DOHH2 (cell line): Measurements from ENCODE around the gene G3BP2.

Experiments used
- H3F3A ChIP-seq: fragments of 200-600 bp; sonication (generic), shearing (Covaris generic); 2 replicates; pipeline ENCODE4 v1.6.0; 2016; ENCODE audit warnings: antibody characterized with exemption, mild to moderate bottlenecking; ENCODE audit not compliant: control insufficient read depth, insufficient read depth
- H3K27ac ChIP-seq: fragments of 200-600 bp; sonication (generic); 2 replicates; pipeline ENCODE4 v1.5.1; 2014; ENCODE audit warnings: low read depth, mild to moderate bottlenecking, low read length, moderate library complexity
- H3K27me3 ChIP-seq: fragments of 200-600 bp; sonication (generic); 2 replicates; pipeline ENCODE4 v1.6.1; 2014; ENCODE audit warnings: mild to moderate bottlenecking, low read length, mixed read lengths; ENCODE audit not compliant: control insufficient read depth
- H3K36me3 ChIP-seq: fragments of 200-600 bp; sonication (generic); 2 replicates; pipeline ENCODE4 v1.6.1; 2014; ENCODE audit warnings: mild to moderate bottlenecking, low read length, moderate library complexity, mixed read lengths; ENCODE audit not compliant: control insufficient read depth
- H3K4me1 ChIP-seq: fragments of 200-600 bp; sonication (generic); 2 replicates; pipeline ENCODE4 v1.6.1; 2014; ENCODE audit warnings: mild to moderate bottlenecking, low read length, mixed read lengths; ENCODE audit not compliant: control insufficient read depth
- H3K4me2 ChIP-seq: fragments of 200-600 bp; sonication (generic); 2 replicates; pipeline ENCODE4 v1.6.0; 2014; ENCODE audit warnings: mild to moderate bottlenecking, low read length, moderate library complexity
- H3K4me3 ChIP-seq: fragments of 200-600 bp; sonication (generic); 2 replicates; pipeline ENCODE4 v1.5.1; 2014; ENCODE audit warnings: mild to moderate bottlenecking, low read length, mixed read lengths
- H3K79me2 ChIP-seq: fragments of 200-600 bp; sonication (generic); 2 replicates; pipeline ENCODE4 v1.6.1; 2014; ENCODE audit warnings: mild to moderate bottlenecking, low read length, mixed read lengths; ENCODE audit not compliant: control insufficient read depth
- H3K9me2 ChIP-seq: fragments of 200-600 bp; sonication (generic); replicated peaks from 2 replicates; pipeline ENCODE4 v1.6.1; 2014; ENCODE audit warnings: mild to moderate bottlenecking, low read length, mixed read lengths; ENCODE audit not compliant: control insufficient read depth
- H3K9me3 ChIP-seq: fragments of 200-600 bp; sonication (generic); 2 replicates; pipeline ENCODE4 v1.6.1; 2014; ENCODE audit warnings: antibody characterized with exemption, low read length, mixed read lengths; ENCODE audit not compliant: control insufficient read depth, insufficient read depth
- H4K20me1 ChIP-seq: fragments of 200-600 bp; sonication (generic); 2 replicates; pipeline ENCODE4 v1.6.0; 2014; ENCODE audit warnings: low read depth, mild to moderate bottlenecking, antibody characterized with exemption, low read length, moderate library complexity; ENCODE audit not compliant: control insufficient read depth, insufficient read depth
- EZH2phosphoT487 ChIP-seq: fragments of 200-600 bp; sonication (generic); IDR thresholded peaks from 2 replicates; pipeline ENCODE4 v1.6.1; 2017; ENCODE audit warnings: borderline replicate concordance, mild to moderate bottlenecking, antibody characterized with exemption, low read length, moderate library complexity, mixed read lengths
- TF ChIP-seq, protein P1 (sequence below): fragments of 200-600 bp; sonication (generic); IDR thresholded peaks from one replicate; pipeline ENCODE4 v1.5.1; 2014; ENCODE audit warnings: antibody characterized with exemption, mild to moderate bottlenecking, low read depth, low read length; ENCODE audit not compliant: poor library complexity, severe bottlenecking

G3BP2 gene

DNA sequence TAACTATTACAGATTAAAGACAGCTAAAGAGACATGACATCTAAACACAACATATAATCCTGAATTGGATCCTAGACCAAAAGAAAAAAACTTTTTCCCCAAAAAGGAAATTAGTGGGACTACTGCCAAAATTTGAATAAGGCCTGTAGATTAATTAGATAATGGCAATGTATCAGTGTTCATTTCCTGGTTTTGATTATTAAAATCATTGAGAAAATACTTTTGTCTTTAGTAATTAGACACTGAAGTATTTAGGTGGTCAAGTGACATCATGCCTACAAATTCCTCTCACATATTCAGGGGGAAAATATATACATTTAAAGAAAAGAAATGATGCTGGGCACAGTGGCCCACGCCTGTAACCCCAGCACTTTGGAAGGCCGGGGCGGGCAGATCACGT lies 40.8 kb upstream of the G3BP2 start:
- H3K4me1 ChIP-seq: peaks cover 5% of the 10 kb centered on the region
- no peaks in the 10 kb centered on the region for H3K9me3 ChIP-seq
- H3K27ac ChIP-seq: no peak overlapping the region
- no peak overlapping the region for H3K4me3 ChIP-seq
- no peaks in the 10 kb centered on the region for H3F3A ChIP-seq
- no peaks in the 10 kb centered on the region for H3K9me2 ChIP-seq
- H3K36me3 ChIP-seq: no peaks in the 10 kb centered on the region
- H4K20me1 ChIP-seq: no peaks in the 10 kb centered on the region
- TF ChIP-seq EZH2phosphoT487: no peak
- TF ChIP-seq, protein P1, sequence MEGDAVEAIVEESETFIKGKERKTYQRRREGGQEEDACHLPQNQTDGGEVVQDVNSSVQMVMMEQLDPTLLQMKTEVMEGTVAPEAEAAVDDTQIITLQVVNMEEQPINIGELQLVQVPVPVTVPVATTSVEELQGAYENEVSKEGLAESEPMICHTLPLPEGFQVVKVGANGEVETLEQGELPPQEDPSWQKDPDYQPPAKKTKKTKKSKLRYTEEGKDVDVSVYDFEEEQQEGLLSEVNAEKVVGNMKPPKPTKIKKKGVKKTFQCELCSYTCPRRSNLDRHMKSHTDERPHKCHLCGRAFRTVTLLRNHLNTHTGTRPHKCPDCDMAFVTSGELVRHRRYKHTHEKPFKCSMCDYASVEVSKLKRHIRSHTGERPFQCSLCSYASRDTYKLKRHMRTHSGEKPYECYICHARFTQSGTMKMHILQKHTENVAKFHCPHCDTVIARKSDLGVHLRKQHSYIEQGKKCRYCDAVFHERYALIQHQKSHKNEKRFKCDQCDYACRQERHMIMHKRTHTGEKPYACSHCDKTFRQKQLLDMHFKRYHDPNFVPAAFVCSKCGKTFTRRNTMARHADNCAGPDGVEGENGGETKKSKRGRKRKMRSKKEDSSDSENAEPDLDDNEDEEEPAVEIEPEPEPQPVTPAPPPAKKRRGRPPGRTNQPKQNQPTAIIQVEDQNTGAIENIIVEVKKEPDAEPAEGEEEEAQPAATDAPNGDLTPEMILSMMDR: no peak
- H3K27me3 ChIP-seq: no peaks in the 10 kb centered on the region
- H3K79me2 ChIP-seq: no peaks in the 10 kb centered on the region
- H3K4me2 ChIP-seq: no peak overlapping the region

DNA sequence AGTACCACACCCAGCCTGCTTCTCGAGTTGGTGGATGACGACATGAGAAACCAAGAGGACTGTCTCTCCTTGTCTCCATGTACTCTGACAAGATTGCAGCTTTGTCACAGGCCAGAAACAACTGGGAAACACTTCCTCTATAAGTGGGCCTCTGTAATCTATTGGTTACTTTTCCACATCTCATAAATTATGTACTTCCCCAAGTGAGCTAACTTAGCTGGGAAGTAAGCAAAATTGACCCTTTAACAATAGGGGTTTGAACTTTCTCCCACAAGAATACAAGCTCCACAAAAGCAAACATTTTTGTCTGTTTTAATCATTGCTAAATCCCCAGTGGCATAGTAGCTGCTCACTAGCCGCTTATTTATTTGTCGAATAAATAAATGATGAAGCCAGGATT lies 37.0 kb upstream of the G3BP2 start:
- H3K79me2 ChIP-seq: no peaks in the 10 kb centered on the region

DNA sequence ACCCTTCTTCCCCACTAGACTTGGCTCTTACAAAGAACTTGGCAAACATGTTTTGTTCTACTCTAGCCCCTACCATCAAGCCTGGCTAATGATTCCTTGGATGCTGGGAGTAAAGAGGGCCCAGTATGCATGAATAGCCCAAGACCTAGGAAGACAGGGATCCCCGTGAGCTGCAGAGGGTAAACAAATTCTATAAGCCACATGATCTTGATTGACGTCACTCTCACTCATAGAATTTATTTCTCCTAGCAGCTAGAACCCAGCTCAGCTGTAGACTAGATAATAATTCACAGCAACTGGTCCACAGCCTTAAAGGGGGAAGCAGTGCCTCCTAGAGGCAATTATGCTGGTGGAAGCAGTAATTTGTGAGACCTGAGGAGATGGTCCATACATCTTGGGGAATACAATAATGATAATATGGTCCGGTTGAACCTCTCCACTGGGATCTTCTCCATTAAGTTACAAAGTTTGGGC lies 35.0 kb upstream of the G3BP2 start:
- Histone ChIP-seq H3K36me3 (no peaks in the 10 kb centered on the region), H3K9me2 (no peaks in the 10 kb centered on the region), H3K4me3 (no peak overlapping the region), H3K4me2 (0 out of 2 replicates have a peak overlapping the region, but pooled peaks have one; percentile 7), H3F3A (no peaks in the 10 kb centered on the region), H3K4me1 (peaks cover 9% of the 10 kb centered on the region), H3K79me2 (no peaks in the 10 kb centered on the region), H3K9me3 (no peaks in the 10 kb centered on the region), H3K27me3 (no peaks in the 10 kb centered on the region), H4K20me1 (no peaks in the 10 kb centered on the region), H3K27ac (no peak overlapping the region)
- no peak for TF ChIP-seq EZH2phosphoT487
- TF ChIP-seq, protein P1: peak; percentile 73

More for the DNA sequence above, 37.0 kb upstream of the G3BP2 start:
- no peak overlapping the region for H3K4me2 ChIP-seq
- no peaks in the 10 kb centered on the region for H4K20me1 ChIP-seq
- no peaks in the 10 kb centered on the region for H3K9me2 ChIP-seq
- no peaks in the 10 kb centered on the region for H3F3A ChIP-seq
- H3K9me3 ChIP-seq: no peaks in the 10 kb centered on the region
- H3K4me3 ChIP-seq: no peak overlapping the region
- TF ChIP-seq, protein P1: no peak
- no peak for TF ChIP-seq EZH2phosphoT487
- peaks cover 9% of the 10 kb centered on the region for H3K4me1 ChIP-seq
- no peak overlapping the region for H3K27ac ChIP-seq
- H3K27me3 ChIP-seq: no peaks in the 10 kb centered on the region
- H3K36me3 ChIP-seq: no peaks in the 10 kb centered on the region
